NT2/D1 (cell line): Measurements from ENCODE around the gene IPPK.

Source experiments
- SUZ12 ChIP-seq: IDR thresholded peaks from 2 replicates; pipeline ENCODE4 v1.6.1; 2011; ENCODE audit not compliant: insufficient read length, insufficient read depth; ENCODE audit errors: extremely low read depth
- YY1 ChIP-seq: IDR thresholded peaks from 2 replicates; pipeline ENCODE4 v1.6.1; 2011; ENCODE audit not compliant: insufficient read length, insufficient read depth
- ZNF274 ChIP-seq: IDR thresholded peaks from 2 replicates; pipeline ENCODE4 v1.6.1; 2011; ENCODE audit warnings: mild to moderate bottlenecking, low read depth, low read length

DNA sequence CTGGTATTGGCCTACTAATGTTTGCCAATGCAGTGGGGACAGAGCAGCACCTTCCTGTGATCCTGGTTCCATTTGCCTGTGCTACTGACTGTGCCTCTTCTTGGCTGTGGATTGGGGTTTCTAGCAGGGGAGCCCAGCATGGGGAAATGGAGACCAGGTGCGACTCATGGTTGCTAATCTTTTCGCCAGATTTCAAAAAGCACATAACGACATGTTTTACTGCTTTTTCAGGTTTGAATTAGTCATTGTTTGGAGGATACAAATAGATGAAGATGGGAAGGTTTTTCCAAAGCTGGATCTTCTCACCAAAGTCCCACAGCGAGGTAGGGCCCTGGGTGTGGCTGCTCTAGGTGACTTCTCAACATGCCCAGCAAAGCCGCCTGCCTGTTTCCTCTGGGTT is 57.6 kb downstream of the IPPK start:
- no peak for TF ChIP-seq YY1
- TF ChIP-seq SUZ12 = no peak
- no peak for TF ChIP-seq ZNF274
